ENCODE results near the gene KSR2. TPM values are rescaled to one million over a fixed set of nuclear protein-coding genes. Genes with fewer than 3 reads are reported as not detected.

The KSR2 gene
- total and polyA plus RNA-seq, 2 of the 4 experiments (the other 2 are of a cell fraction) = not detected

GRCh38 chr12:117792877-117793424 is 175.8 kb downstream of the KSR2 start:
- H3K23ac ChIP-seq (ENCODE audit: low read depth, low read length) = no peak overlapping the region
- H3K4ac ChIP-seq (ENCODE audit: low read depth, low read length) = no peak overlapping the region
- H3K4me2 ChIP-seq (ENCODE audit: low read depth, low read length) = no peak overlapping the region
- intact Hi-C loops (cut with micrococcal nuclease) = no loop called here
- no peak overlapping the region for H3K27ac ChIP-seq (ENCODE audit: insufficient read depth, low read length)
- H2AK5ac ChIP-seq (ENCODE audit: low read depth, low read length) = no peak overlapping the region
- ChIA-PET CTCF (no interaction called here), POLR2A (ENCODE audit: unreplicated experiment) (no interaction called here)
- H3K9ac ChIP-seq (ENCODE audit: low read depth, low read length) = no peak overlapping the region
- no peaks in the 10 kb centered on the region for H3K79me1 ChIP-seq (ENCODE audit: low read depth in 1 of 2, low read length in 2 of 2)
- H4K20me1 ChIP-seq (ENCODE audit: insufficient read depth, low read length) = no peaks in the 10 kb centered on the region
- no peak overlapping the region for H2AK9ac ChIP-seq (replicated peaks; ENCODE audit: low read depth, low read length, poor library complexity)
- 82% methylated on average over 8 of the region's 8 CpGs; no CpG with 5 or more reads in 1 of the 2 experiments for WGBS, 2 experiments (ENCODE audit: extremely low coverage in 2 of 2, insufficient read length in 1 of 2)
- H3K27me3 ChIP-seq (ENCODE audit: control insufficient read depth, insufficient read depth, low read length) = no peaks in the 10 kb centered on the region
- DNase-seq = no peak
- TF ChIP-seq POLR2A (IDR thresholded peaks at IDR 0.05; ENCODE audit: low read depth, low read length) = no peak
- no peak for TF ChIP-seq RFX5 (IDR thresholded peaks at IDR 0.05; ENCODE audit: low read depth, low read length)
- no peak for TF ChIP-seq RCOR1 (IDR thresholded peaks at IDR 0.05; ENCODE audit: insufficient replicate concordance, low read length)
- TF ChIP-seq CEBPB (IDR thresholded peaks at IDR 0.05; ENCODE audit: low read depth, low read length) = no peak
- TF ChIP-seq MAFK (IDR thresholded peaks at IDR 0.05; ENCODE audit: low read depth, low read length) = no peak
- no peak for TF ChIP-seq SMC3 (IDR thresholded peaks at IDR 0.05; ENCODE audit: low read depth, low read length)
- no peak overlapping the region for H4K91ac ChIP-seq (ENCODE audit: insufficient read depth, low read depth, low read length)
- no peak overlapping the region for H3K56ac ChIP-seq (ENCODE audit: extremely low read depth, insufficient read depth, low read length)
- no peaks in the 10 kb centered on the region for H3K36me3 ChIP-seq (ENCODE audit: control insufficient read depth, insufficient read depth, low read length)
- no peaks in the 10 kb centered on the region for H3K9me1 ChIP-seq (ENCODE audit: insufficient read depth, low read length)
- H2BK120ac ChIP-seq (ENCODE audit: low read depth, low read length) = no peak overlapping the region
- H4K5ac ChIP-seq (ENCODE audit: low read depth, low read length) = no peak overlapping the region
- no peak overlapping the region for H3K14ac ChIP-seq (replicated peaks; ENCODE audit: low read depth, low read length)
- BruUV-seq (replicated peaks) = no TSS peak
- H4K8ac ChIP-seq (ENCODE audit: low read depth in 2 of 2, low read length in 2 of 2) = no peak overlapping the region
- no peak overlapping the region for H2BK15ac ChIP-seq (ENCODE audit: low read depth, low read length)
- in situ Hi-C loops (cut with MboI; ENCODE audit: low sequenced_read_pairs) = no loop called here
- H3K4me1 ChIP-seq (ENCODE audit: control insufficient read depth, insufficient read depth, low read length) = no peaks in the 10 kb centered on the region
- no peak overlapping the region for H2BK5ac ChIP-seq (ENCODE audit: low read depth, low read length, poor library complexity, severe bottlenecking)
- H2BK20ac ChIP-seq (ENCODE audit: low read depth, low read length) = no peak overlapping the region
- H3K18ac ChIP-seq (ENCODE audit: low read depth, low read length) = no peak overlapping the region
- dilution Hi-C loops (cut with HindIII; ENCODE audit: low sequenced_read_pairs, unreplicated experiment) = no loop called here
- H3K9me3 ChIP-seq (ENCODE audit: control insufficient read depth, insufficient read depth, low read length) = peaks cover 39% of the 10 kb centered on the region
- no peak overlapping the region for H2AFZ ChIP-seq (replicated peaks; ENCODE audit: low read length, poor library complexity)
- ATAC-seq (ENCODE audit: low read depth) = no peak
- H3K4me3 ChIP-seq (ENCODE audit: insufficient read depth, low read depth, low read length) = no peak overlapping the region

Measured in IMR-90 (cell line).